ENCODE results near the gene TAF12.
A peak's percentile ranks its signal among the peaks of the same experiment; 100 is the strongest.
"Not testable (repeated sequence)": the region's sequence is repeated elsewhere in the genome, so short reads cannot be mapped to it uniquely, and the experiment has no call there.

TAF12 gene

DNA sequence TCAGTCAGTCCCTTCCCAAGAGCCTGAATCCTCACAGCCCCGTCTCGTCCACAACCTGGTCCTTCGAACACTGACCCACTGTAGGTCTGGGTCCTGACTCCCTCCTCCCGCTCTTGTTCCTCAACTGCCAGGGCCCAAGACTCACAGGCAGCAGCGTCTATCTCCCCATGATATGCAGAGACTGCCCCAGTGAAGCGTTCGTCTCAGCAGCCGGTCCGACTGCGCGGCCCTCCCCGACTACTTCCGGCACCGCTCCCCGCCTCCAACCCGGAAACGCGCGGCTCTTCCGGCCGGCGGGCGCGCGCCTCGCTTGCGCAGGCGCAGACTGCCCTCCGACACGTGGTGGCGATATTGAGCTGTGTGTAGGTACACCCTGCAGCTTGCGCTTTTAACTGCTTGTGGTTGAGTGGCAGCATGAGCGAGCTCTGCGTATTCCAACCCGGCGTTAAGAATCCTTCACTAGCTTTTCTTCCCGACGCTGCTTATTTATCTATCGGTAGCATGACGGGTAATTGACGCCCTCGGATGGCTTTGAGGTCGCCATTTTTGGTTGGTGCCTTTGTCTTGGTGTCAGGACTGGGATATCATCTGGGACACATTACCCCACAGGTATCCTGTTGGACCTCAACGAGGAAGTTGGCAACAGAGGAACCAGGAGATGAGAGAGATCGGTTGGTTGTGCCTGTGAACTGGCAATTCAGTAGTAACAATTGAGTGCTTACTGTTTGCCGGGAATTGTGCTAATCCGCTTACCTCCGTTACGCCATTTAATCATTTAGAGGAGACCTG, at the start of gene TAF12:
TSS of gene TAF12 (minus strand) at position 221 of the 789 bp plus-strand sequence. CDS start 20,986 bp downstream, outside the sequence.
- H3K4me3 ChIP-seq (ENCODE audit: low read length) = peak within 1 kb of the TSS; percentile 97
- TF ChIP-seq EZH2 (optimal IDR thresholded peaks at IDR 0.05; ENCODE audit: low read depth, low read length) = no peak
- TF ChIP-seq, protein P1, sequence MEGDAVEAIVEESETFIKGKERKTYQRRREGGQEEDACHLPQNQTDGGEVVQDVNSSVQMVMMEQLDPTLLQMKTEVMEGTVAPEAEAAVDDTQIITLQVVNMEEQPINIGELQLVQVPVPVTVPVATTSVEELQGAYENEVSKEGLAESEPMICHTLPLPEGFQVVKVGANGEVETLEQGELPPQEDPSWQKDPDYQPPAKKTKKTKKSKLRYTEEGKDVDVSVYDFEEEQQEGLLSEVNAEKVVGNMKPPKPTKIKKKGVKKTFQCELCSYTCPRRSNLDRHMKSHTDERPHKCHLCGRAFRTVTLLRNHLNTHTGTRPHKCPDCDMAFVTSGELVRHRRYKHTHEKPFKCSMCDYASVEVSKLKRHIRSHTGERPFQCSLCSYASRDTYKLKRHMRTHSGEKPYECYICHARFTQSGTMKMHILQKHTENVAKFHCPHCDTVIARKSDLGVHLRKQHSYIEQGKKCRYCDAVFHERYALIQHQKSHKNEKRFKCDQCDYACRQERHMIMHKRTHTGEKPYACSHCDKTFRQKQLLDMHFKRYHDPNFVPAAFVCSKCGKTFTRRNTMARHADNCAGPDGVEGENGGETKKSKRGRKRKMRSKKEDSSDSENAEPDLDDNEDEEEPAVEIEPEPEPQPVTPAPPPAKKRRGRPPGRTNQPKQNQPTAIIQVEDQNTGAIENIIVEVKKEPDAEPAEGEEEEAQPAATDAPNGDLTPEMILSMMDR (IDR thresholded peaks at IDR 0.05; ENCODE audit: low read length) = peak; percentile 42

DNA sequence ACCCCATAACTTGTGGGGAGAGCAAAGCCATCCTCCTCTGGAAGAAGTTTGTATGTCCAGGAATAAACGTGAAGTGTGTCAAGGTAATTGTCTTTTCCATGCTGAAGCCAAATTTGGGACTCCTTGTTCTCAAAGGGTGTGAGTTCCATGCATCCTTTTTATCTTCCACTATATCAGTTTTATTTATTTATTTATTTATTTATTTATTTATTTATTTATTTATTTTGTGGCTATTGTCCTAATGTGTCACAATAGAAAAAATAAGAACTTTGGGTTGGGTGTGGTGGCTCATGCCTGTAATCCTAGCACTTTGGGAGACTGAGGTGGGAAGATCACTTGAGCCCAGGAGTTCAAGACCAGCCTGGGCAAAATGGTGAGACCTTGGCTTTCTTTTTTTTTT, 48.8 kb upstream of the TAF12 start:
- H3K4me3 ChIP-seq (ENCODE audit: low read length); H3K4me1 ChIP-seq (ENCODE audit: low read length); H3K9ac ChIP-seq (ENCODE audit: low read length); H3K9me2 ChIP-seq (replicated peaks; ENCODE audit: insufficient read depth, low read length); H4K20me1 ChIP-seq (ENCODE audit: insufficient read depth, low read length); H3K27ac ChIP-seq (ENCODE audit: low read length); H3K4me2 ChIP-seq (ENCODE audit: low read depth, low read length); H3K27me3 ChIP-seq (replicated peaks; ENCODE audit: insufficient read depth, low read length); H3K36me3 ChIP-seq (replicated peaks; ENCODE audit: insufficient read depth, low read length); H3F3A ChIP-seq (ENCODE audit: insufficient read depth, low read length); H3K79me2 ChIP-seq (ENCODE audit: low read length); DNase-seq; H3K9me3 ChIP-seq (replicated peaks; ENCODE audit: insufficient read depth, low read length); H2AFZ ChIP-seq (ENCODE audit: low read length): not testable (repeated sequence)

More for the DNA sequence above, at the start of gene TAF12:
- Histone ChIP-seq H3K4me1 (ENCODE audit: low read length) (peaks cover 18% of the 10 kb centered on the region), H3K36me3 (replicated peaks; ENCODE audit: insufficient read depth, low read length) (no peaks in the 10 kb centered on the region), H3F3A (ENCODE audit: insufficient read depth, low read length) (peaks cover 19% of the 10 kb centered on the region), H3K9ac (ENCODE audit: low read length) (peak within 1 kb of the TSS; percentile 93), H3K79me2 (ENCODE audit: low read length) (peaks cover 29% of the 10 kb centered on the region), H3K27ac (ENCODE audit: low read length) (peak within 1 kb of the TSS; percentile 98), H2AFZ (ENCODE audit: low read length) (peak within 1 kb of the TSS; percentile 88), H3K27me3 (replicated peaks; ENCODE audit: insufficient read depth, low read length) (no peaks in the 10 kb centered on the region), H3K9me2 (replicated peaks; ENCODE audit: insufficient read depth, low read length) (no peaks in the 10 kb centered on the region), H3K9me3 (replicated peaks; ENCODE audit: insufficient read depth, low read length) (no peaks in the 10 kb centered on the region), H3K4me2 (ENCODE audit: low read depth, low read length) (peak within 1 kb of the TSS; percentile 98), H4K20me1 (ENCODE audit: insufficient read depth, low read length) (no peaks in the 10 kb centered on the region)
- peak; percentile 98 for DNase-seq

- Histone ChIP-seq H3F3A (ENCODE audit: insufficient read depth, low read length) (no peaks in the 10 kb centered on the region), H3K27ac (ENCODE audit: low read length) (no peak overlapping the region), H3K4me3 (ENCODE audit: low read length) (no peak overlapping the region), H3K9me3 (replicated peaks; ENCODE audit: insufficient read depth, low read length) (no peaks in the 10 kb centered on the region), H4K20me1 (ENCODE audit: insufficient read depth, low read length) (no peaks in the 10 kb centered on the region), H3K79me2 (ENCODE audit: low read length) (peaks cover 21% of the 10 kb centered on the region), H3K4me2 (ENCODE audit: low read depth, low read length) (no peak overlapping the region), H3K36me3 (replicated peaks; ENCODE audit: insufficient read depth, low read length) (peaks cover 2% of the 10 kb centered on the region; the same call in 1 of the 2 replicates), H3K9ac (ENCODE audit: low read length) (no peak overlapping the region), H3K4me1 (ENCODE audit: low read length) (no peaks in the 10 kb centered on the region), H2AFZ (ENCODE audit: low read length) (no peak overlapping the region), H3K27me3 (replicated peaks; ENCODE audit: insufficient read depth, low read length) (no peaks in the 10 kb centered on the region), H3K9me2 (replicated peaks; ENCODE audit: insufficient read depth, low read length) (no peaks in the 10 kb centered on the region)
- no peak for DNase-seq
- TF ChIP-seq EZH2 (optimal IDR thresholded peaks at IDR 0.05; ENCODE audit: low read depth, low read length) (no peak), EZH2phosphoT487 (IDR thresholded peaks at IDR 0.05; ENCODE audit: low read length) (no peak)
- TF ChIP-seq, protein P1 (IDR thresholded peaks at IDR 0.05; ENCODE audit: low read length) = no peak
These were observed 42.1 kb upstream of the TAF12 start for GRCh38 chr1:28684937-28685336.

GRCh38 chr1:28682840-28683239, 40.0 kb upstream of the TAF12 start:
- Histone ChIP-seq H3F3A (ENCODE audit: insufficient read depth, low read length) (no peaks in the 10 kb centered on the region), H3K4me1 (ENCODE audit: low read length) (no peaks in the 10 kb centered on the region), H2AFZ (ENCODE audit: low read length) (no peak overlapping the region), H4K20me1 (ENCODE audit: insufficient read depth, low read length) (no peaks in the 10 kb centered on the region), H3K4me3 (ENCODE audit: low read length) (no peak overlapping the region), H3K4me2 (ENCODE audit: low read depth, low read length) (no peak overlapping the region), H3K79me2 (ENCODE audit: low read length) (peaks cover 28% of the 10 kb centered on the region), H3K36me3 (replicated peaks; ENCODE audit: insufficient read depth, low read length) (peaks cover 2% of the 10 kb centered on the region; the same call in 1 of the 2 replicates), H3K27me3 (replicated peaks; ENCODE audit: insufficient read depth, low read length) (no peaks in the 10 kb centered on the region), H3K9me2 (replicated peaks; ENCODE audit: insufficient read depth, low read length) (no peaks in the 10 kb centered on the region), H3K9me3 (replicated peaks; ENCODE audit: insufficient read depth, low read length) (no peaks in the 10 kb centered on the region), H3K27ac (ENCODE audit: low read length) (no peak overlapping the region), H3K9ac (ENCODE audit: low read length) (no peak overlapping the region)
- TF ChIP-seq EZH2phosphoT487 (IDR thresholded peaks at IDR 0.05; ENCODE audit: low read length) = no peak
- TF ChIP-seq EZH2 (optimal IDR thresholded peaks at IDR 0.05; ENCODE audit: low read depth, low read length) = no peak
- TF ChIP-seq, protein P1 (IDR thresholded peaks at IDR 0.05; ENCODE audit: low read length) = no peak
- DNase-seq = no peak

All from MM.1S (cell line).